Neuron (in vitro differentiated cells): Measurements from ENCODE around the gene NCOA1.
"Not testable (repeated sequence)": the region's sequence is repeated elsewhere in the genome, so short reads cannot be mapped to it uniquely, and the experiment has no call there.

Experiments
- H2AFZ ChIP-seq: one replicate; pipeline ENCODE4 v1.6.1; 2013; ENCODE audit warnings: low read depth, mild to moderate bottlenecking, inconsistent platforms, low read length, moderate library complexity
- H3K27me3 ChIP-seq: one replicate; pipeline ENCODE4 v1.6.1; 2013; ENCODE audit warnings: low read length; ENCODE audit not compliant: insufficient read depth
- H3K36me3 ChIP-seq: one replicate; pipeline ENCODE4 v1.6.1; 2013; ENCODE audit warnings: low read length; ENCODE audit not compliant: insufficient read depth
- H3K4me1 ChIP-seq: one replicate; pipeline ENCODE4 v1.6.1; 2013; ENCODE audit warnings: low read length; ENCODE audit not compliant: insufficient read depth
- H3K4me3 ChIP-seq: 2 replicates; pipeline ENCODE4 v1.5.1; 2013; ENCODE audit warnings: mild to moderate bottlenecking, low read length, moderate library complexity
- H3K9me3 ChIP-seq: one replicate; pipeline ENCODE4 v1.6.1; 2013; ENCODE audit warnings: low read length

Gene NCOA1

GRCh38 chr2:24463271-24463670 lies 27.8 kb upstream of the NCOA1 start:
- no peaks in the 10 kb centered on the region for H3K36me3 ChIP-seq
- no peak overlapping the region for H2AFZ ChIP-seq
- no peak overlapping the region for H3K4me3 ChIP-seq
- H3K27me3 ChIP-seq: no peaks in the 10 kb centered on the region
- no peaks in the 10 kb centered on the region for H3K9me3 ChIP-seq
- H3K4me1 ChIP-seq: peaks cover 21% of the 10 kb centered on the region

DNA sequence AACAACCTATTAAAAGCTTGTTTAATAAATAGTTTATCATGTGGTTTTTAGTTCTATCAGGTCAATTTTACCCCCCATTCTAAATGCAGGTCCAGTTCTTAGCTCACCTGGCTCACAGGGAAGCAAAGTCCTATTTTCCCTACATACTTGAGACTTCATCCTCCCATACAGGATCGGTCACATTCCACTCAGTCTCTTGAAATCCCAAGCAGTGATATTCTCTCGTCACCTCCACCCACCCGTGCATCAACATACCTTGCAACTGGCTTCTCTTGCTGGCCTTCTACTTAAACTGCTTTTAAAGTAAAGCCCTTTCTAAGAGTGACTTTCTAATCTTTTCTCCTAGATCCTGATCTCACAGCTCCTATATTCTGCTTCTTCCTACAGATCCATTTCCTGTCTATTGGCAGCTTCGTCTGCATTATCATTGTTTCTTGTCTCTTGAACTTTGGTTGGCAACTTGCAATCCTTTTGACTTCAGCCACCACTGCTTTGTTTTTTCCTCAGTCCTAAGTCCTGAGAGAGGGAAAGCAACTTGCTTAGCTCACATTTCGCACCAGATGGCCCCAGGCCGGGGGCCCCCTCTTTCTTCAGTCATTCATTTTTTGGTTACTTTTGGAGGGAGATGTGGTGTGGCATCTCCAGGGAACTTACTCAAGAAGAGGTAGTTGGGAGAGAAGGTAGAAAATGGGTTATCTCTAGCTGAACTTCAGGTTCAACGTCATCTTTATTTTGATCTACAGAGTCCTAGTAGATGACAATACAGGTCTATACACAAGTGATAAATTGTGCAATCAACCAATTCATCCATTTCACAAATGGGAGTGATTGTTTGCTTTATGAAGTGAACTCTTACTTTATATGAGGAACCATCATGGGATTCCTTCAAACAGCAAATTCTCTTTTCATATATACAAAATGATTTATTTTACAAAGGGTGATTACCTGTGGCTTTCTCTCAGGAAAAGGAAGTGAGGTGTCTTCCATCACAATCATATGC lies 23.9 kb upstream of the NCOA1 start:
- no peaks in the 10 kb centered on the region for H3K9me3 ChIP-seq
- no peaks in the 10 kb centered on the region for H3K27me3 ChIP-seq
- no peaks in the 10 kb centered on the region for H3K4me1 ChIP-seq
- no peak overlapping the region for H2AFZ ChIP-seq
- no peaks in the 10 kb centered on the region for H3K36me3 ChIP-seq
- no peak overlapping the region for H3K4me3 ChIP-seq

DNA sequence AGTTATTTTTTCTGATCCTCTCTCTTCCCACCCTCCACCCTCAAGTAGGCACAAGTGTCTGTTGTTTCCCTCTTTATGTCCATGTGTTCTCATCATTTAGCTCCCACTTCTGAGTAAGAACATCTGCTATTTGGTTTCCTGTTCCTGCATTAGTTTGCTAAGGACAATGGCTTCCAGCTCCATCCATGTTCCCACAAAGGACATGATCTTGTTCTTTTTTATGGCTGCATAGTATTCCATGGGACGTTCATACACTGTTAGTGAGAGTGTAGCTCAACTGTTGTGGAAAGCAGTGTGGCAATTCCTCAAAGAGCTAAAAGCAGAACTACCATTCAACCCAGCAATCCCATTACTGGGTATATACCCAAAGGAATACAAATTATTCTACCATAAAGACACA lies 22.6 kb upstream of the NCOA1 start:
- not testable (repeated sequence) for H3K9me3 ChIP-seq, H3K4me3 ChIP-seq, H2AFZ ChIP-seq, H3K4me1 ChIP-seq, H3K27me3 ChIP-seq, H3K36me3 ChIP-seq

- Histone ChIP-seq H3K4me3 (no peak overlapping the region), H3K9me3 (no peaks in the 10 kb centered on the region), H2AFZ (no peak overlapping the region), H3K4me1 (no peaks in the 10 kb centered on the region), H3K36me3 (no peaks in the 10 kb centered on the region), H3K27me3 (no peaks in the 10 kb centered on the region)
Observed at GRCh38 chr2:24469148-24469650, 21.9 kb upstream of the NCOA1 start.

DNA sequence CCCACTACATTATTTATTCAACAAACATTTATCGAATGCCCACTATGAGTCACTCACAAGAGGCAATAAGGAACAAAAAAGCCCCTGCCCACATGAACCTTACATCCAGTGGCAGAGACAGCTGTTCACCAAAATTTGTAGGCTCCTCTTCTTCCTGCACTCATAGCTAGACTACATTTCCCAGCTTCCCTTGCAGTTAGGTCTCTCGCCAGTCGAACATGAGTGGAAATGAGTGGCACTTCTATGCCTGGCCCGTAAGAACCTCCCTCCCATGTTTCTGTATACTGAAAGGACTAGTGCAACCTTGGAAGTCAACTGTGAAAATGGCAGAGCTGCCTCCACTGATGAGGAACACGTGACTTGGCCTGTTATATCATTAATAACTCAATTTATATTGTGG lies 19.4 kb upstream of the NCOA1 start:
- Histone ChIP-seq H3K36me3 (no peaks in the 10 kb centered on the region), H3K27me3 (no peaks in the 10 kb centered on the region), H3K4me1 (no peaks in the 10 kb centered on the region)

GRCh38 chr2:24472416-24472815 lies 18.6 kb upstream of the NCOA1 start:
- Histone ChIP-seq H3K4me1 (no peaks in the 10 kb centered on the region), H2AFZ (no peak overlapping the region), H3K9me3 (no peaks in the 10 kb centered on the region)

More for the DNA sequence above, 19.4 kb upstream of the NCOA1 start:
- Histone ChIP-seq H3K9me3 (no peaks in the 10 kb centered on the region), H2AFZ (no peak overlapping the region), H3K4me3 (no peak overlapping the region)

DNA sequence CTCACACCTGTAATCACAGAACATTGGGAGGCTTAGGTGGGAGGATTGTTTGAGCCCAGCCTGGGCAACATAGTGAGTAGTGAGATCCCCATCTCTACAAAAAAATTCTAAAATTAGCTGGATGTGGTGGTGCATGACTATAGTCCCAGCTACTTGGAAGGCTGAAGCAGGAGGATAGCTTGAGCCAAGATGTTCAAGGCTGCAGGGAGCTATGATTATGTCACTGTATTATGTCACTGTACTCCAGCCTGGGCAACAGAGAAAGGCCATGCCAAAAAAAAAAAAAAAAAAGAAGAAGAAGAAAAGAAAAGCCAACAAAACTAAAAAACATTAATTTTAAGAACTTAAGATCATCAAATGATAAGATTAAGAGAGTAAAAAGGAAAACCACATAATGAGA lies 17.4 kb upstream of the NCOA1 start:
- Histone ChIP-seq H3K36me3 (no peaks in the 10 kb centered on the region), H2AFZ (no peak overlapping the region), H3K27me3 (no peaks in the 10 kb centered on the region), H3K4me1 (no peaks in the 10 kb centered on the region), H3K9me3 (no peaks in the 10 kb centered on the region), H3K4me3 (no peak overlapping the region)

More at GRCh38 chr2:24472416-24472815, 18.6 kb upstream of the NCOA1 start:
- no peak overlapping the region for H3K4me3 ChIP-seq
- H3K27me3 ChIP-seq: no peaks in the 10 kb centered on the region
- no peaks in the 10 kb centered on the region for H3K36me3 ChIP-seq

DNA sequence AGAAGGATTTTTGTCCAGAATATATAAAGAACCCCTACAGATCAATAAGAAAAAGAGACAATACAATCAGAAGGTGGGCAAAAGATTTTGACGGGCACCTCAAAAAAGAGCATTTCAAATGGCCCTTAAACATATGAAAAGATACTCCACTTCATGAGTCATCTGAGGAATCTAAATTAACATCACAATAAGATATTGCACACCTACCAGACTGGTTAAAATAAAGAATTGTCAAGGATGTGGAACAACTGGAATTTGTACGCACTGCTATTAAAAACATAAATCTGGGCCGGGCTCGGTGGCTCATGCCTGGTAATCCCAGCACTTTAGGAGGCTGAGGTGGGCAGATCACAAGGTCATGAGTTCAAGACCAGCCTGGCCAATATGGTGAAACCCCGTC lies 17.0 kb upstream of the NCOA1 start:
- no peaks in the 10 kb centered on the region for H3K27me3 ChIP-seq
- H3K36me3 ChIP-seq: no peaks in the 10 kb centered on the region

DNA sequence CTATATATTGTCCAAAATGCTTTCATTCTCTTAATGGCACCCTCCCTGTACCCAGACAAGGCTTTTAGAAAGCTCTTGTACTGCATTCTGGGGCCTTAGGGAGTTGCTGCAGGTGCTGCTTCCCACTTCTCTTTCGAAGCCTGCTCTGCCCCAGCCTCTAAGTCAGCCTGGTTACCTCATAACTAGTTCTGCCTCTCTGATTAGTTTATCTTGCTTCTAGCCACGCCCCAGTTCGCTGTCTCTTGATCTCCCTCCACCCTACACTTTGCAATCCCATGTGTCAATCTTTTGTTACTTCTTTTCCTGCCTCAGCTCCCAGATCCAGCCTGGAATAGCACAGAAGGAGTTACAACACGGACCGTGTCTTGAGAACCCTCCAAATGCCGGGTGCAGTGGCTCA lies 13.8 kb upstream of the NCOA1 start:
- Histone ChIP-seq H3K4me3 (no peak overlapping the region), H3K36me3 (no peaks in the 10 kb centered on the region), H2AFZ (no peak overlapping the region), H3K4me1 (no peaks in the 10 kb centered on the region), H3K9me3 (peaks cover 2% of the 10 kb centered on the region), H3K27me3 (no peaks in the 10 kb centered on the region)

More for the DNA sequence above, 17.0 kb upstream of the NCOA1 start:
- H3K9me3 ChIP-seq: no peaks in the 10 kb centered on the region
- no peak overlapping the region for H3K4me3 ChIP-seq
- no peak overlapping the region for H2AFZ ChIP-seq
- no peaks in the 10 kb centered on the region for H3K4me1 ChIP-seq

DNA sequence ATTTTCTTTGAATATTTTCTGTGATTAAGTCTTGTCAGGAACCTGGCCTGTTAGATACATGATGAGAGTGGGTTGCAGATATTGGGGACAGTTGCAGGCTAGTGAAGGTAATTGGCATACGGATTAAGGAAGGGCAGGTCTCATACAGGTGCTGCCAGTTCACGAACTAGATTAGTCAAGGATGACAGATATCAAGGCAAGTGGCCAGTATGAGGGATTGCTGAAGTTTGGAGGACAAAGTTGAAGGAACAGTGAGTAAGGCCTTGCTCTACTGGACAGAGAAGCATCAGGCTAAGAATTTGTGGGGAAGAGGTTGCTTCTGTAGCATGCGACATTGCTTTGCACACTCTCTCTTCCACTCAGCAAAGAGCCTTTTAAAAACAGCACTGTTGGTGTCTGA lies 12.8 kb upstream of the NCOA1 start:
- no peaks in the 10 kb centered on the region for H3K4me1 ChIP-seq
- no peaks in the 10 kb centered on the region for H3K36me3 ChIP-seq
- peaks cover 2% of the 10 kb centered on the region for H3K9me3 ChIP-seq
- no peaks in the 10 kb centered on the region for H3K27me3 ChIP-seq
- H2AFZ ChIP-seq: no peak overlapping the region
- H3K4me3 ChIP-seq: no peak overlapping the region

DNA sequence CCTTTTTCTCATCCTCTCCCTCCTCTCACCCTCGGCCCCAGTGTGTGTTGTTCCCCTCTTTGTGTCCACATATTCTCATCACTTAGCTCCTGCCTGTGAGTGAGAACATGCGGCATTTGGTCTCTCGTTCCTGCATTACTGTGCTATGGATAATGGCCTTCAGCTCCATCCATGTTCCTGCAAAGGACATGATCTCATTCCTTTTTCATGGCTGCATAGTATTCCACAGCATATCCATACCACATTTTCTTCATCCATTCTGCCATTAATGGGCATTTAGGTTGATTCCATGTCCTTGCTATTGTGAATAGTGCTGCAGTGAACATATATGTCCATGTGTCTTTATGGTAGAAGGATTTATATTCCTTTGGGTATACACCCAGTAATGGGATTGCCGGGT lies 10.8 kb upstream of the NCOA1 start:
- H3K4me3 ChIP-seq: no peak overlapping the region
- peaks cover 3% of the 10 kb centered on the region for H3K9me3 ChIP-seq
- H2AFZ ChIP-seq: no peak overlapping the region
- H3K36me3 ChIP-seq: no peaks in the 10 kb centered on the region
- no peaks in the 10 kb centered on the region for H3K27me3 ChIP-seq
- H3K4me1 ChIP-seq: no peaks in the 10 kb centered on the region

DNA sequence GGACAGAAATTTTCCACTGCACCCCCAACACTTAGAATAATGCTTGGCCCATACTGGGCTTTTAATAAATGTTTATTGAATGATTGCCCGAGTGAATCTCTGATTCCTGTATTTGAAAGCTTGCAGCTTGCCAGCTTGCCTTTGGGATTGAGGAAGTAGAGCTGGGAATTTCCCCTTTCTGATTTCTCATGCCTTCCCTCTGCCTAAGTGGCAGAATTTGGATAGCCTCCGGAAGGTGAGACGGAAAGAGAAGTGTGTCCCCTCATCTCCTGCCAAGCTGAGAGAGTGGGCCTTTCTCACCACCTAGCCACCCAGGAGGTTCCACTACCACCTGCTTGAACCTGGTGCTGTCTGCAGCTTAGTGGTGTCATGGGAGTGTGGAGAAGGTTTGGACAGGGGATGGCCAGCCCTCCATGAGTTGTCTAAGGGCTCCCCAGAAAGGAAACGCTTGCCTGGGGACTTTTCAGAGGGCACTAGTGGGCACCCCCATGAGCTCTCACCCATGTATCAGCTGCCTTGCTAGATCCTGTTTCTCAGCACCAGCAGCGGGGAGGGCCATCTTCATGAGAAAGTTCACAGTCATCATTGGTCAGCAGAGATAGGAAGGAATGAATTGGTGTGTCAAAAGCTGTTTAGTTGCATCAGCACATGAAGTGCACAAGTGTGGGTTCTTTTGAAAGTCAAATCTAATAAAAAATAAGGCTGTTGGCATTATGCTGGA lies 8.6 kb upstream of the NCOA1 start:
- peaks cover 3% of the 10 kb centered on the region for H3K9me3 ChIP-seq
- no peaks in the 10 kb centered on the region for H3K4me1 ChIP-seq
- no peak overlapping the region for H3K4me3 ChIP-seq
- H2AFZ ChIP-seq: no peak overlapping the region
- no peaks in the 10 kb centered on the region for H3K36me3 ChIP-seq
- H3K27me3 ChIP-seq: no peaks in the 10 kb centered on the region

- no peak overlapping the region for H3K4me3 ChIP-seq
- no peak overlapping the region for H2AFZ ChIP-seq
- no peaks in the 10 kb centered on the region for H3K4me1 ChIP-seq
- no peaks in the 10 kb centered on the region for H3K27me3 ChIP-seq
- no peaks in the 10 kb centered on the region for H3K36me3 ChIP-seq
- peaks cover 3% of the 10 kb centered on the region for H3K9me3 ChIP-seq
Observed at GRCh38 chr2:24482972-24483300, 8.1 kb upstream of the NCOA1 start.
